Right lobe of liver (tissue), 6 donors: ENCODE data around the gene COL18A1. TPM values are rescaled to one million over a fixed set of nuclear protein-coding genes. Genes with fewer than 3 reads are reported as not detected.

Experiments
- ATAC-seq, 4 donors: fragments of 200-7000 bp; cut with Tn5 transposase; one replicate each; pipeline ENCODE4 v1.9.1; 2020; ENCODE audit warnings: mild to moderate bottlenecking in 4 of 4, moderate library complexity in 4 of 4
- DNase-seq, 3 donors: peaks; one replicate each; pipeline ENCODE4 v3.0.0-alpha.2; 2020
- H3K27ac ChIP-seq, 3 donors: fragments of 200-600 bp; one replicate each; pipeline ENCODE4 v1.8.0; 2022
- H3K27me3 ChIP-seq, 2 donors: fragments of 200-600 bp; one replicate each; pipeline ENCODE4 v1.8.0; 2022
- H3K36me3 ChIP-seq, 4 donors: fragments of 200-600 bp; sonication (generic) in 1 of 4; one replicate each; pipeline versions ENCODE4 v1.5.1 to v1.8.0; 2017 to 2022; ENCODE audit warnings: control low read depth in 1 of 4
- H3K4me1 ChIP-seq, 4 donors: fragments of 200-600 bp; sonication (generic) in 1 of 4; one replicate each; pipeline versions ENCODE4 v1.5.1 to v1.8.0; 2017 to 2022; ENCODE audit warnings: control low read depth in 1 of 4
- H3K4me3 ChIP-seq, 3 donors: fragments of 200-600 bp; one replicate each; pipeline ENCODE4 v1.8.0; 2022
- H3K9me3 ChIP-seq, 4 donors: fragments of 200-600 bp; sonication (generic) in 1 of 4; one replicate each; pipeline versions ENCODE4 v1.5.1 to v1.8.0; 2017 to 2022; ENCODE audit warnings: control low read depth in 1 of 4
- CTCF ChIP-seq, 4 donors: fragments of 200-600 bp in 3 of 4; fragments of 450-650 bp in 1 of 4; IDR thresholded peaks; one replicate each; pipeline versions ENCODE4 v1.5.1 to v1.8.0; 2016 to 2022; ENCODE audit warnings: antibody characterized with exemption in 4 of 4, mild to moderate bottlenecking in 2 of 4
- POLR2A ChIP-seq: fragments of 450-650 bp; IDR thresholded peaks from one replicate; pipeline ENCODE4 v1.6.1; 2017; ENCODE audit warnings: antibody characterized with exemption, mild to moderate bottlenecking
- WGBS: methylation state at CpG from one replicate; pipeline ENCODE4 v1.1.6; 2018; ENCODE audit warnings: low coverage, low lambda C conversion rate; ENCODE audit not compliant: insufficient coverage; ENCODE audit errors: missing lambda C conversion rate; 5-methylcytosine and 5-hydroxymethylcytosine counted together
- intact Hi-C, 2 donors: fragments of 100-400 bp; cut with DNase I; formaldehyde crosslinking; loops; one replicate each; pipeline versions ENCODE4 v1.11.2 to v1.14.1; 2022
- total RNA-seq, 6 experiments: library from RNA; depleted of rRNA in 2 of 6; stranded (reverse); fragments of >200 nt in 2 of 6; fragmentation: NEBNext Ultra II Directional in 3 of 6; extraction: Animal tissue kit (Norgen Biotek cat#: 25700) in 3 of 6; gene quantifications; one replicate each; pipeline versions ENCODE4 v1.1.0 to v1.2.4, GENCODE V29; 2016 to 2023
- donor health status: DM: no; HTN: yes; CAD: no.
- donor health status: DM: no; HTN: no; CAD: no.
- donor health status: DM: no; HTN: no; CAD: no.
- donor health status: DM: no; HTN: yes; CAD: no.
- donor health status: DM: no; HTN: yes; CAD: no.

The COL18A1 gene
- total RNA-seq, 6 experiments from 2014 or later = 261 to 487 (median 297) TPM

- ATAC-seq (no peak), DNase-seq (peak; percentile 30 to 59 (median 58))
- peaks cover 0 to 33% (median 15%) of the 10 kb centered on the region in 4 donors for H3K36me3 ChIP-seq
- peaks cover 0 to 32% (median 5%) of the 10 kb centered on the region in 4 donors for H3K4me1 ChIP-seq
- intact Hi-C loops = no loop called here
- H3K9me3 ChIP-seq = no peaks in the 10 kb centered on the region
- H3K4me3 ChIP-seq = no peak overlapping the region
- WGBS = 80% methylated on average over 1 of the region's 61 CpGs
- no peak overlapping the region for H3K27ac ChIP-seq
- no peaks in the 10 kb centered on the region for H3K27me3 ChIP-seq
- TF ChIP-seq POLR2A (no peak), CTCF (IDR thresholded peaks at IDR 0.05) (no peak)
Measured at GRCh38 chr21:45509566-45510465, 104.9 kb downstream of the COL18A1 start.

DNA sequence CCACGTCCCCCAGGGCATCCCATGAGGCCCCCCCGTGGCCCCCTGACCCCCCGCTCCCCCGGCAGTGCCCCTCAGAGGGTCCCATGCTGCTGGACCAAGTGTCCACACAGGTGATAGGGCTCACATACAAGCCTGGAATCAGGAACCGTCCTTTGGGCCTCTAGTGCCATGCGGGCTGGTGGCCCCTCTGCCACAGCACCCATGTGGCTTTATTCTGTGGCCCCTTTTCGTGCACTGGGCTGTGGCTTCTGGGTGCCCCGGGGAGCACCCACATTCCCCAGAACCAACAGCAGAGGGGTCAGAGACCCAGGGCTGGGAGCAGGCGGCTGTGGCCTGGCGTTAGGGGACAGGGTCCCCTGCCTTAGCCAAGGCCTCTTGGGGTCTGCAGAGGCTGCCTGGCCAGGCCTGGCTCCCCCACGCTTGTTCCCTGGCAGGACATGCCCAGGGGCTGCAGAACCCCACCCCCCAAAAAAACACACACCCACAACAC is 105.5 kb downstream of the COL18A1 start:
- peak; percentile 24 to 52 (median 48) for DNase-seq
- intact Hi-C loops = no loop called here
- Histone ChIP-seq H3K9me3 (no peaks in the 10 kb centered on the region), H3K27me3 (no peaks in the 10 kb centered on the region), H3K27ac (no peak overlapping the region), H3K4me1 (peaks cover 0 to 32% (median 5%) of the 10 kb centered on the region in 4 donors), H3K36me3 (peaks cover 0 to 31% (median 15%) of the 10 kb centered on the region in 4 donors), H3K4me3 (no peak overlapping the region)
- no peak for TF ChIP-seq CTCF (IDR thresholded peaks at IDR 0.05)
- no peak for TF ChIP-seq POLR2A
- no peak for ATAC-seq
- WGBS = 41% methylated on average over 3 of the region's 11 CpGs

- intact Hi-C loops = no loop called here
- no peaks in the 10 kb centered on the region for H3K27me3 ChIP-seq
- no peak overlapping the region for H3K27ac ChIP-seq
- no peak for ATAC-seq
- H3K9me3 ChIP-seq = no peaks in the 10 kb centered on the region
- H3K36me3 ChIP-seq = peaks cover 0 to 29% (median 14%) of the 10 kb centered on the region in 4 donors
- WGBS = 79% methylated on average over 6 of the region's 12 CpGs
- H3K4me3 ChIP-seq = no peak overlapping the region
- H3K4me1 ChIP-seq = peaks cover 0 to 31% (median 5%) of the 10 kb centered on the region in 4 donors
- peak; percentile 20 to 51 (median 44) for DNase-seq
- TF ChIP-seq POLR2A = no peak
- no peak for TF ChIP-seq CTCF (IDR thresholded peaks at IDR 0.05)
Measured at GRCh38 chr21:45511007-45511406, 106.0 kb downstream of the COL18A1 start.

DNA sequence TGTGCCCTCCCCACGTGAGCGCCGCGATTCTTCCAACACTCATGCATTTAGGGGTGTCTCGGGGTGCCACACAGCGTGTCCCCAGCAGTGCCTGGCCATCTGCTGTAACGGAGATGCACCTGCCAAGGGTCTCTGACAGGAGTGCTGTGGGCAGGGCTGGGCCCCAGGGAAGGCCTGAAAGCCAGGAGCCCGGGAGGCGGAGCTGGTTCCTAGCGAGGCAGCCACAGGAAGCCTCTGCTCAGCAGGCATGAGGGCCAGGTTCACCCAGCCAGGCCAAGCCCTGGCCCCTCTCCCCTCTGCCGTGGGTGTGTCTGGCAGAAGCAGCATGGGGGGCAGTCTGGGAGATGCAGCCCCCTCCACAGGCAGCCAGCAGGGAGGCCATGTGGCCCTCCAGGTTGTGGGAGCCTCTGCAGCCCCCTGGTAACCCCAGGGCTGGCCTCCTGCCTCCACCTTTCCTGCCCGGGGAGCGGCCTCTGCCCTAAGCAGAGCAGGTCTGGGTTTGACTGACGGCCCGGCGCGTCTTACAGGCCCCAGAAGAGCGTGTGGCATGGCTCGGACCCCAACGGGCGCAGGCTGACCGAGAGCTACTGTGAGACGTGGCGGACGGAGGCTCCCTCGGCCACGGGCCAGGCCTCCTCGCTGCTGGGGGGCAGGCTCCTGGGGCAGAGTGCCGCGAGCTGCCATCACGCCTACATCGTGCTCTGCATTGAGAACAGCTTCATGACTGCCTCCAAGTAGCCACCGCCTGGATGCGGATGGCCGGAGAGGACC is 106.9 kb downstream of the COL18A1 start:
- ATAC-seq (no peak), DNase-seq (peak; percentile 22 to 57 (median 51))
- Histone ChIP-seq H3K4me3 (no peak overlapping the region), H3K27me3 (no peaks in the 10 kb centered on the region), H3K9me3 (no peaks in the 10 kb centered on the region), H3K36me3 (peaks cover 0 to 29% (median 13%) of the 10 kb centered on the region in 4 donors), H3K4me1 (peaks cover 0 to 28% (median 5%) of the 10 kb centered on the region in 4 donors), H3K27ac (no peak overlapping the region)
- WGBS = no CpG with 5 or more reads among the region's 35 CpGs
- intact Hi-C loops = no loop called here
- no peak for TF ChIP-seq POLR2A
- TF ChIP-seq CTCF (IDR thresholded peaks at IDR 0.05) = no peak
